ENCODE measurements around the gene TRH. TPM values are rescaled to one million over a fixed set of nuclear protein-coding genes. Genes with fewer than 3 reads are reported as not detected.
A peak's percentile ranks its signal among the peaks of the same experiment; 100 is the strongest.
"Not testable (repeated sequence)": the region's sequence is repeated elsewhere in the genome, so short reads cannot be mapped to it uniquely, and the experiment has no call there.

TRH gene
- total RNA-seq, 2 experiments from 2014 or later = not detected

DNA sequence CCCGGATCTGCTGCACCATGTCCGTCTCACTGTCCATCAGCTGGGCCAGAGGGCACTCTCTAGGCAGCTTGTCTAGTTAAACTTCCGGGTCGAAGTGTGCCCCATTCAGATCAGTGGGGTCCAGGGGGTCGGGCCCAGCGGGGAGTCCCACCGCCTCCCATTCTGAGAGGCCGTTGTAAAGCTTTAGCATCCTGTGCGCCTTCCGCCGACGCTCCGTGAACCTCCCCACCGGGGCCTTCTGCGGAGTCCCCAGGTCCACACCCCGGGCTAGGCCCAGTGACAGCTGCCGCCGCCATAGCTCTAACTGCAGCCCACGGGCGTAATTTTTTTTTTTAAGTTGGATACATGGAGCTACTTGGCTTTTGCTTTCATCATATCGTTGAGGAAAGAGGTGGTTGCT, 38.7 kb downstream of the TRH start:
- ATAC-seq; H3K36me3 Mint-ChIP-seq (ENCODE audit: low read depth); H3K9me3 Mint-ChIP-seq (ENCODE audit: low read depth); H3K4me3 Mint-ChIP-seq; intact Hi-C loops (cut with DNase I, micrococcal nuclease); H3K27ac Mint-ChIP-seq; POLR2A ChIA-PET; CTCF ChIA-PET; H3K4me1 Mint-ChIP-seq; DNase-seq: not testable (repeated sequence)
- H3K27me3 Mint-ChIP-seq = peaks cover 12% of the 10 kb centered on the region

DNA sequence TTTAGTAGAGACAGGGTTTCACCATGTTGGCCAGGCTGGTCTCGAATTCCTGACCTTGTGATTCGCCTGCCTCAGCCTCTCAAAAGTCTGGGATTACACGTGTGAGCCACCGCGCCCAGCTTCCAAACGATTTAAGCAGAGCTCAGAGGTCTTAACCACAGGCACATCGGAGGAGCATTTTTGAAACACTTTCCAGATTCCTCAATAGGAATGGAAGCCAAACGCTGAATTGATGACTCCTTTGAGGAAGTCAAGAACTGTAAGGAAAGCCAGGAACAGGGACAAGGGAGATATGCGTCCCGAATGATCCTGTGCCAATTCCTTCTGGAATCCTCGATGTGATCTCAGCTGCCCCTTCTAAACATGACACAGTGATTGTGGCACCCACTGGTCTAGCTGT, 40.0 kb downstream of the TRH start:
- DNase-seq = no peak
- no peak overlapping the region for H3K27ac Mint-ChIP-seq
- H3K36me3 Mint-ChIP-seq (ENCODE audit: low read depth) = no peaks in the 10 kb centered on the region
- POLR2A ChIA-PET = no interaction called here
- intact Hi-C loops (cut with DNase I, micrococcal nuclease) = no loop called here
- H3K4me3 Mint-ChIP-seq = no peak overlapping the region
- H3K9me3 Mint-ChIP-seq (ENCODE audit: low read depth) = no peaks in the 10 kb centered on the region
- no peaks in the 10 kb centered on the region for H3K4me1 Mint-ChIP-seq
- no peak for ATAC-seq
- H3K27me3 Mint-ChIP-seq = peaks cover 4% of the 10 kb centered on the region
- CTCF ChIA-PET = no interaction called here

DNA sequence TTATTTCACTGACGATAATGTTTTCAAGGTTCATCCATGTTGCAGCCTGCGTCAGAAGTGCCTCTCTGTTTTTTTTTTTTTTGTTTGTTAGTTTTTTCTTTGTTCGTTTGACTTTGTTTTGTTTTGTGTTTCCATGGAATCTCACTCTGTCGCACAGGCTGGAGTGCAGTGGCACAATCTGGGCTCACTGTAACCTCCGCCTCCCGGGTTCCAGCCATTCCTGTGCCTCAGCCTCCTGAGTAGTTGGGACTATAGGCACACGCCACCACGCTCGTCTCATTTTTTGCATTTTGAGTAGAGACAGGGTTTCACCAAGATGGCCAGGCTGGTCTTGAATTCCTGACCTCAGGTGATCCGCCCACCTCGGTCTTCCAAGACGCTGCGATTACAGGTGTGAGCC, 43.1 kb downstream of the TRH start:
- H3K27me3 Mint-ChIP-seq; H3K9me3 Mint-ChIP-seq (ENCODE audit: low read depth); H3K27ac Mint-ChIP-seq; ATAC-seq; DNase-seq; POLR2A ChIA-PET; intact Hi-C loops (cut with DNase I, micrococcal nuclease); CTCF ChIA-PET; H3K4me3 Mint-ChIP-seq; H3K36me3 Mint-ChIP-seq (ENCODE audit: low read depth); H3K4me1 Mint-ChIP-seq: not testable (repeated sequence)

DNA sequence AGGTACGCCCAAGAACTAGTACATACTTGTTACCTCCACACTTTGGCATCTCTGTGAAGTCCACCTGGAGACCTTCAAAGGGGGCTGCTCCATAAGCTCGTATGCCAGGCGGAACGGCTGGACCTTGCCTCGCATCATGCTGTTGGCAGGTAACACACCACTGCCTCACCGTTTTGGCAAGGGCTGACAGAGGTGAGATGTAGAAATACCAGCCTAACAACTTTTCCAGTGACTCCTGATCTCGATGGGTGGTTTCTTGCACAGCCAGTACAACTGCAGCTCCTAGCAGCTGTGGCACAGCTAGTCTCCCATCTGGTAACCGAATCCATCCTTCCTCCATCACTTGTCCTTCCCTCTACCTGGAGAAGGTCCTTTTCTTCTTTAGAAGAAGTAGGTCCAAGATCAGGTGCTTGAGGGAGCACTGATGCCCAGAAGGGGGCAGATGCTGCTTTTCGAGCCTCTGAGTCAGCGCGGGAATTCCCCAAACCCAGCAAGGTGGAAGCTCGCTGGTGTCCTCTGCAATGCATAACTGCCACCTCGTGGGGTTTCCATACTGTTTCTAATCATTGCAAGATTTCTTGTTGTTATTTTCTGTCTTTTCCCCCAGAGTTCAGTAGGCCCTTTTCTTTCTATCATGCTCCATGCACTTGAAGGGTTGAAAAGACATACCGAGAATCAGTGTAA, 51.8 kb downstream of the TRH start:
- H3K27me3 Mint-ChIP-seq; H3K9me3 Mint-ChIP-seq (ENCODE audit: low read depth); CTCF ChIA-PET; H3K36me3 Mint-ChIP-seq (ENCODE audit: low read depth); H3K4me3 Mint-ChIP-seq; POLR2A ChIA-PET; H3K4me1 Mint-ChIP-seq; H3K27ac Mint-ChIP-seq; ATAC-seq: not testable (repeated sequence)
- peak; percentile 58 for DNase-seq
- intact Hi-C loops (cut with DNase I, micrococcal nuclease) = loop anchor here (1.0 to 5.0 kb wide), 3 partner anchors 71 to 84 kb away; no protein-coding TSS in a partner anchor

DNA sequence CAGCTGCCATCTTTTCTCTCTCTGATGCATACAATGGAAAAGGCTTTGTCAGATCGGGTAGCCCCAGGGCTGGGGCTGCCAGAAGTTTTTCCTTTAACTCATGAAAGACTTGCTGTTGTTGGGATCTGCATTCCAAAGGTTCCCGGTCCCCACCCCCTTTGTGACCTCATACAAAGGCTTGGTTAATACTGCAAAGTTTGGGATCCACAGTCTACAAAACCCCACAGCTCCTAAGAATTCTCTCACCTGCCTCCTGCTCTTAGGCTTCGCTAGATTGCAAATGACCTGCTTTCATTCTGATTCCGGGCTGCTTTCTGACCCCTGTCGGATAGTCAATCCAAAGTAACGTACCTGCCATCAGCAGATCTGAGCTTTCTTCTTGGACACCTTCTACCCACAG, 52.9 kb downstream of the TRH start:
- POLR2A ChIA-PET; H3K36me3 Mint-ChIP-seq (ENCODE audit: low read depth); H3K4me3 Mint-ChIP-seq; H3K4me1 Mint-ChIP-seq; H3K9me3 Mint-ChIP-seq (ENCODE audit: low read depth); H3K27ac Mint-ChIP-seq; ATAC-seq; H3K27me3 Mint-ChIP-seq; DNase-seq: not testable (repeated sequence)
- CTCF ChIA-PET = interaction anchor here (1.2 kb wide), 1 partner anchor 70 kb away, joined by 3 read pairs; no protein-coding TSS in a partner anchor
- intact Hi-C loops (cut with DNase I, micrococcal nuclease) = loop anchor here (2.0 to 5.0 kb wide), 2 partner anchors 70 to 71 kb away; no protein-coding TSS in a partner anchor

Other genes starting within 250 kb of the TRH start
- gene TMCC1, start 81.0 kb upstream of the TRH start, total RNA-seq = 10 to 100 TPM; 14.8 to 17.3 TPM
- under 1 TPM in 1 of 2 experiments, not detected in 1; 0.71 TPM for gene ALG1L2, start 107.1 kb downstream of the TRH start, total RNA-seq

All from activated CD4-positive, alpha-beta T cell treated with anti-CD3 and anti-CD28 coated beads for 36 hours (primary cell).